ENCODE results near the gene COLEC11.

- no peak for TF ChIP-seq CTCF (IDR thresholded peaks at IDR 0.05 in 8 of 11, conservative IDR thresholded peaks at IDR 0.05 in 3 of 11)
- TF ChIP-seq POLR2AphosphoS5 (IDR thresholded peaks at IDR 0.05): no peak
- no peak for TF ChIP-seq POLR2A (IDR thresholded peaks at IDR 0.05)
Measured at GRCh38 chr2:3636586-3637310, 41.8 kb downstream of the COLEC11 start.

Data from spleen (tissue), 7 donors.